Astrocyte (in vitro differentiated cells and primary cell): Measurements from ENCODE around the gene TRAF7.

Experiments
- EZH2 ChIP-seq: IDR thresholded peaks from 2 replicates; pipeline ENCODE4 v1.6.1; 2012; ENCODE audit warnings: mild to moderate bottlenecking, low read length, inconsistent platforms; ENCODE audit not compliant: insufficient read depth
- TF ChIP-seq, protein P1 (sequence below): IDR thresholded peaks from 2 replicates; pipeline ENCODE4 v1.5.1; 2011; ENCODE audit warnings: low read depth, mild to moderate bottlenecking, inconsistent platforms, low read length, moderate library complexity; ENCODE audit not compliant: insufficient read depth

- TF ChIP-seq, protein P1, sequence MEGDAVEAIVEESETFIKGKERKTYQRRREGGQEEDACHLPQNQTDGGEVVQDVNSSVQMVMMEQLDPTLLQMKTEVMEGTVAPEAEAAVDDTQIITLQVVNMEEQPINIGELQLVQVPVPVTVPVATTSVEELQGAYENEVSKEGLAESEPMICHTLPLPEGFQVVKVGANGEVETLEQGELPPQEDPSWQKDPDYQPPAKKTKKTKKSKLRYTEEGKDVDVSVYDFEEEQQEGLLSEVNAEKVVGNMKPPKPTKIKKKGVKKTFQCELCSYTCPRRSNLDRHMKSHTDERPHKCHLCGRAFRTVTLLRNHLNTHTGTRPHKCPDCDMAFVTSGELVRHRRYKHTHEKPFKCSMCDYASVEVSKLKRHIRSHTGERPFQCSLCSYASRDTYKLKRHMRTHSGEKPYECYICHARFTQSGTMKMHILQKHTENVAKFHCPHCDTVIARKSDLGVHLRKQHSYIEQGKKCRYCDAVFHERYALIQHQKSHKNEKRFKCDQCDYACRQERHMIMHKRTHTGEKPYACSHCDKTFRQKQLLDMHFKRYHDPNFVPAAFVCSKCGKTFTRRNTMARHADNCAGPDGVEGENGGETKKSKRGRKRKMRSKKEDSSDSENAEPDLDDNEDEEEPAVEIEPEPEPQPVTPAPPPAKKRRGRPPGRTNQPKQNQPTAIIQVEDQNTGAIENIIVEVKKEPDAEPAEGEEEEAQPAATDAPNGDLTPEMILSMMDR, result no peak
- no peak for TF ChIP-seq EZH2
These were observed 38.7 kb downstream of the TRAF7 start for GRCh38 chr16:2194166-2194834.
